SJSA1 (cell line): Measurements from ENCODE around the gene LACRT. TPM values are rescaled to one million over a fixed set of nuclear protein-coding genes. Genes with fewer than 3 reads are reported as not detected.
A peak's percentile ranks its signal among the peaks of the same experiment; 100 is the strongest.

Source experiments
- DNase-seq, 2 experiments: peaks; one replicate each; pipeline ENCODE4 v3.0.0-alpha.2; 2015 to 2020; ENCODE audit warnings: low spot score in 2 of 2, low read depth in 1 of 2
- H3K27ac ChIP-seq: fragments of 250-450 bp; sonication (Bioruptor Pico); 2 replicates; pipeline ENCODE4 v1.5.1; 2020; ENCODE audit warnings: mild to moderate bottlenecking, moderate library complexity
- H3K27me3 ChIP-seq: fragments of 250-450 bp; sonication (Bioruptor Pico); replicated peaks from 2 replicates; pipeline ENCODE4 v1.5.1; 2020; ENCODE audit warnings: mild to moderate bottlenecking, moderate library complexity
- H3K36me3 ChIP-seq: fragments of 250-450 bp; sonication (Bioruptor Pico); 2 replicates; pipeline ENCODE4 v1.5.1; 2020; ENCODE audit warnings: mild to moderate bottlenecking
- H3K4me1 ChIP-seq: fragments of 250-450 bp; sonication (Bioruptor Pico); replicated peaks from 2 replicates; pipeline ENCODE4 v1.6.1; 2021; ENCODE audit warnings: mild to moderate bottlenecking
- H3K4me3 ChIP-seq: fragments of 250-450 bp; sonication (Bioruptor Pico); 2 replicates; pipeline ENCODE4 v1.5.1; 2020; ENCODE audit warnings: mild to moderate bottlenecking
- H3K9me3 ChIP-seq: fragments of 250-450 bp; sonication (Bioruptor Pico); replicated peaks from 2 replicates; pipeline ENCODE4 v1.5.1; 2020; ENCODE audit warnings: mild to moderate bottlenecking
- total RNA-seq: library from RNA; depleted of rRNA; stranded (reverse); fragments of >200 nt; shearing (Covaris generic); gene quantifications from 2 replicates; pipeline ENCODE4 v1.2.3, GENCODE V29; 2014

Gene LACRT
- total RNA-seq, 1 experiment from 2014 or later, result not detected

DNA sequence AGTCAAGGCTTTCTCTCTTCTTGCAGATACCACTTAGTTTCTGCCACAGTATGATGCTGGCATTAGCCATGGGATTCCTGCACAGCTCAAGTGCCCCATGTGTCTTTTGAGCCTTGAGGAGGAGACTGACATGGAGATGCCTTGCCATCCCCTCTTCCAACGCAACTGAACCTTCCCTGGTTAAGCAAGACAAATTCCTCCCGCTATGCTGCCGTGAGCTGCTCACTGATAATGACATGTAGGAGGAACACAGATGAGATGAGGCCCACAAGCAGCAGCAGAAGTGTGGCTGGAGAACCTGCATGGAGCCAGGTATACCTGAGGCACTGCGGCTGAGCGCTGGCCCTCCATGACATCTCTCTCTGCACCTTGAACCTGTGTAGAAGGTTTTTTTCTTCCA is 30.8 kb downstream of the LACRT start:
- no peaks in the 10 kb centered on the region for H3K4me1 ChIP-seq
- no peak overlapping the region for H3K27ac ChIP-seq
- H3K36me3 ChIP-seq, result no peaks in the 10 kb centered on the region
- no peak for DNase-seq
- H3K4me3 ChIP-seq, result no peak overlapping the region
- no peaks in the 10 kb centered on the region; the same call in 1 of the 2 replicates for H3K27me3 ChIP-seq
- no peaks in the 10 kb centered on the region for H3K9me3 ChIP-seq

DNA sequence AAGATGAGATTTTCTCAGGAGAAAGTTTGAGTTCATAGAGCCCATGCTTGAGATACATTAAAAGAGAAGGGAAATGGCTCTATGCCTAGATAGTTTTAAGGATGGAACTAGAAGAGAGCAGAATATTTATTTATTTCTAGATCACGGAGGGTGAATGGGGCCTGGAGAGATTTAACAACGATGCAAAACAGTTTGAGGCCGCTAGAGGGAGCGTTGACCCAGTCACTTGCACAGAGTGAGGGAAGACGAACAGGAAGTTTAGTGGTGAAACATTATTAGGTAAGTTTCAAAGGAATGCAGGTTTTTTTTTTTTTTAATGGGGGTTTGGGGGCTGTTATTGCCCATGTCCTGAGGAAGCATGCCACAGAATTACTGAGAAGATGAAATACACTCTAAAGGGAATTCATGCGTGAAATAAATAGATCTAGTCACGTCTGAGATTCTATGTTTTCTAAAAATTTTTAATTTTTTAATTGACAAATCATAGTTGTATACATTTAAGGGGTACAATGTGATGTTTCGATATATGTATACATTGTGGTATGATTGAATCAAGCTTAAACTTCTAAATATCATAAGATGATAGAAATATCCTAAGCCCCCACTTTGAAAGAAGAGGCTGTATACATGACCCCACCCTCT is 31.4 kb downstream of the LACRT start:
- peak; percentile 40 to 59 for DNase-seq
- H3K27ac ChIP-seq, result no peak overlapping the region

DNA sequence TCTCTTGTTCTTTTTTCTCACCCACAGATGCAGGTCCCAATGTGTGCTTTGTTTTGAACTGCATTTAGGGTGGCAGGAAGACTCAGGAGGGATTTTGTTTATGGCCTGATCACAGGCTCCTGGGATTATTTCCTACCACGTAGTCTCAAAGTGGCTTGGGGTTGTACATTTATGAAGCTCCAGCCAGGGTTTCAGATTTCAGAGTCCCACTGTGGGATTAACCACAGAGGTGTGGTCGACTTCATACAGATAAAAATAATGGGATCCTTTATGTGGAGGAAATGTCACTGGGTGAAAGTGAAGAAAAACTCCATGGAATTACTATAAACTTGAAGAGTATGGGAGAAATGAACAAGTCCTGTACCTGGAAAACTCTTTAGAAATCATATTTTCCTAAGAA is 32.0 kb downstream of the LACRT start:
- H3K36me3 ChIP-seq, result no peaks in the 10 kb centered on the region
- no peaks in the 10 kb centered on the region for H3K9me3 ChIP-seq
- no peaks in the 10 kb centered on the region; the same call in 1 of the 2 replicates for H3K27me3 ChIP-seq
- no peak overlapping the region for H3K27ac ChIP-seq
- DNase-seq, result no peak
- no peak overlapping the region for H3K4me3 ChIP-seq
- no peaks in the 10 kb centered on the region for H3K4me1 ChIP-seq

More for the DNA sequence above, 31.4 kb downstream of the LACRT start:
- Histone ChIP-seq H3K4me1 (no peaks in the 10 kb centered on the region), H3K4me3 (no peak overlapping the region), H3K36me3 (no peaks in the 10 kb centered on the region), H3K27me3 (no peaks in the 10 kb centered on the region; the same call in 1 of the 2 replicates), H3K9me3 (no peaks in the 10 kb centered on the region)

DNA sequence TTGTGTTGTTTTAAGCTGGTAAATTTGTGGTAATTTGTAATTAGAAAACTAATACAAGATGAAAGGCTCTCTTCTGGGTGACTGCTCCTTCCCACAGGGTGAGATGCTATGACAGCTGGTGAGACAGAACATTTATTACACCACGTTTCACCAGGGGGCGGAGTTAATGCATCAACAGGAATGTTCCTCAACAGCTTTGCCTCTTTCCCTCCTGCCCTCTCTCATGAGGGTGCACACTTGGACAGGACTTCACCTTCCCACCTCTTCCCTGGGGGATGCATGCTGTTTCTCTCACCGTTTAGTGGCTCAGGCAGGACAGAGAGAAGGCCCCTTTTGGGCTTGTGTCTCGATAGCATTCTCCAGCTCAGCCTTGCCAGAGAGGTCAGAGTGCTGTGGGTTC is 32.9 kb downstream of the LACRT start:
- no peak overlapping the region for H3K27ac ChIP-seq
- H3K4me3 ChIP-seq, result no peak overlapping the region
- no peaks in the 10 kb centered on the region; the same call in 1 of the 2 replicates for H3K27me3 ChIP-seq
- no peak for DNase-seq
- no peaks in the 10 kb centered on the region for H3K36me3 ChIP-seq
- no peaks in the 10 kb centered on the region for H3K4me1 ChIP-seq
- no peaks in the 10 kb centered on the region for H3K9me3 ChIP-seq

DNA sequence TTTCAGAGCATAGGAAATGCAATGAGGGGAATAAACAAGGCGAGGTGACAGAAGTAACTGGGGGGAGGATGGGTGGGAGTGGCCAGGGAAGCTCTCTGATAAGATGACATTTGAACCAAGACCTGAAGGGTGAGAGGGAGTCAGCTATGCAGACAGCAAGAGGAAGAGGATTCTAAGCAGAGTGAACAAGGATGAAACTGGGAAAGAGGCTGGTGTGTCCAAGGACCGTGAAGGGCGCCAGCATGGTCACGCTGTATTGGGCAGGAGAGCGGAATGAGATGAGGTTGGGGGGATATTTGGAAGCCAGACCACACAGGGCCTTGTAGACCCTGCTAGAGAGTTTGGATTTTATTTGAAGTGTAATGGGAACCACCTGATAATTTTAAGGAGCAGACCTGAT is 35.7 kb downstream of the LACRT start:
- Histone ChIP-seq H3K9me3 (no peaks in the 10 kb centered on the region), H3K4me1 (no peaks in the 10 kb centered on the region), H3K36me3 (no peaks in the 10 kb centered on the region), H3K27me3 (no peaks in the 10 kb centered on the region; the same call in 1 of the 2 replicates), H3K4me3 (no peak overlapping the region), H3K27ac (no peak overlapping the region)
- no peak for DNase-seq

DNA sequence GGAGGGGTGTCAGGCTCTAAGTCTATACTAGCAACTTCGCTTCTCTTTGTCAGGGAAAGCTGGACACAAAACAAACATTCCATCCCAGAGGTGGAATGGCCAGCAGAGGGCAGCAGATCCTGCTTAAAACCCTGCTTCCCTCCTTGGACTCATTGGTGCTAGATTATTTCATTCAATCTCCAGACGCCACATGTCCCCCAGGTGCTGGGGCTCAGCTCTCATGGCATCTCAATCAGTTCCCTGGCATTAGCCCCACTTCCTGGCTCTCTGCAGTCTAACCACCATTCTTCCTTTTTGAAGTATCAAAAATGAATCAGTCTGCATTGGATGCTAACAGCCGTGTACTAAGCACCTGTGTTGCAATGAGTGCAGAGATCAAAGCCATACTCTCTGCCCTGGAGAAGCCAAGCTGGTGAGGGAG is 38.2 kb downstream of the LACRT start:
- DNase-seq, result peak; percentile 35 to 52
- Histone ChIP-seq H3K27ac (no peak overlapping the region), H3K27me3 (peaks cover under 1% of the 10 kb centered on the region), H3K4me3 (no peak overlapping the region), H3K9me3 (no peaks in the 10 kb centered on the region), H3K4me1 (no peaks in the 10 kb centered on the region), H3K36me3 (no peaks in the 10 kb centered on the region)

DNA sequence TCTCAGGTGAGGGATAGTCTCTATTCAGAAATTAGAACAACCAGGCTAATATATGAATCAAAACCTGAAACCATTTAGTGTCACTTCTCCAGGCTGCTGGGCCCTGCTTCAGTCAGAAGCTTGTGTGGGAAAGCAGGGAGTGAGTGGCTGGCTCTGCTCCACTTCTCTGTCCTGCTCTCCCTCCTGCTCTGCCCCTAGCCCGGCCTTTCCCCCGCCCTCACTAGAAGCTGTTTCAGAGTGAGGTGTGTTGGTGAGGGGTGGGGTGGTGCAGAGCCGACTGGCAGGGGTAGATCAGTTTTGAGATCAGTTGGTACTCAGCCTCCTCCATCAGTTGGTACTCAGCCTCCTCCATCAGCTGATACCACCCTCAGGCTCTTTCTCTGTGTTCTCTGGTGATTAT is 39.2 kb downstream of the LACRT start:
- no peak for DNase-seq
- H3K27ac ChIP-seq, result no peak overlapping the region
- no peaks in the 10 kb centered on the region for H3K4me1 ChIP-seq
- peaks cover 11% of the 10 kb centered on the region for H3K27me3 ChIP-seq
- no peak overlapping the region for H3K4me3 ChIP-seq
- H3K9me3 ChIP-seq, result no peaks in the 10 kb centered on the region
- H3K36me3 ChIP-seq, result no peaks in the 10 kb centered on the region

DNA sequence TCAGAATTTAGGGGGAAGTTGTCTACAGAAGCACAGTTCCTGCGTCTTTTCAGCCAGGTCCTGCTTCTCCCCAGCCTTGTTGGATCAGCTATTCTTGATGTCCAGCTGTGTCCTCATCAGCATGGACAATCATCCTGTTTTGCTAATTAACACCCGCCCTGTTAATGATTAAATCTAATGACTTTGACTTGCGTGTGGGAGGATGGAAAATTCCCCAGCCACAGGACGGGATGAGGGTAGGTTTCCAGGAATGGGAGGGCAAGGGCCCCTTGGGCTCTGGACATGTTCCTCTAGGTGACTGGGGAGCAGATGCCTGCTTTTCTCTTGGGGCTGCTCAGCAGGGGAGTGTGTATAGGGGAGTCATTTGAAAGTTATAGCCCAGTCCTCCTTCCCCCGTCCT is 41.0 kb downstream of the LACRT start:
- H3K4me3 ChIP-seq, result no peak overlapping the region
- H3K9me3 ChIP-seq, result no peaks in the 10 kb centered on the region
- no peak for DNase-seq
- no peaks in the 10 kb centered on the region for H3K36me3 ChIP-seq
- H3K4me1 ChIP-seq, result no peaks in the 10 kb centered on the region
- H3K27ac ChIP-seq, result no peak overlapping the region
- peaks cover 23% of the 10 kb centered on the region for H3K27me3 ChIP-seq

DNA sequence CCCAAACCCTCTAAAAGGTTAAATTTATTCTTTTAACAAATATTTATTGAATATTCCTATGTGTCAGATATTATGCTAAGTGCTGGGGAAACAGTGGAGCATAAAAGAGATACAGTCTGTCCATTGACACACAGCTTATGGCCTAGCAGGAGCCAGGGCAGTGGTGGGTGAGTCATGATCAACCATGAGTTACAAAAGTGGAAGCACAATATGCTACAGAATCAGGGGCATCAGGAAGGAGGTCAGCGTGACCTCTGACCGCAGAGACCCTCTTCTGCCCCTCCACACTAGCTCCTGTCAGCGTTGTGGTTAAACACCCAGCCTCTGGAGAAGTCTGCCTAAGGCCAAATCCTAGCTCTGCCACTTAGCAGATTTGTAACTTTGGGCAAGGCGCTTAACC is 41.6 kb downstream of the LACRT start:
- Histone ChIP-seq H3K27me3 (peaks cover 26% of the 10 kb centered on the region), H3K27ac (no peak overlapping the region), H3K4me3 (no peak overlapping the region), H3K4me1 (no peaks in the 10 kb centered on the region), H3K9me3 (no peaks in the 10 kb centered on the region), H3K36me3 (no peaks in the 10 kb centered on the region)
- no peak for DNase-seq

DNA sequence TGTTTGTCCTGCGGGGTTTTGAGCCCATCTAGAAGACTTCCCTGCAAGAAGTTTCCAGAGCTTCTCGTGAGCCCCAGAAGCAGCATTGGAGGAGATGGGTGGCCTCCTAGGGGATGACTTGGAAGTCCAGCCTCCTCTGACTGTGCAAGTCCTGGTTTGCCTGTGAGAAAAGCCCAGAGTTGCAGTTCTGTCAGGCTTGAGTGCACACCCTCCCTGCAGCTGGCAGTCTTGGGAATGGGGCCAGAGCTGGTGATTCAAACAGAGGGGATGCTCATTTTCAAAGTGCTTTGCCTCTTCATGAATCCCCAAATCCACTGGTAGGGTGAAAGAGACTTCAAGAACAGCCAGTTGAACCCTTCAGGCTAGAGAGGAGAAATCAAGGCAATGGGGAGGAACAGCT is 42.4 kb downstream of the LACRT start:
- Histone ChIP-seq H3K4me3 (no peak overlapping the region), H3K27me3 (peaks cover 34% of the 10 kb centered on the region), H3K36me3 (no peaks in the 10 kb centered on the region), H3K9me3 (no peaks in the 10 kb centered on the region), H3K4me1 (no peaks in the 10 kb centered on the region), H3K27ac (no peak overlapping the region)
- DNase-seq, result no peak

DNA sequence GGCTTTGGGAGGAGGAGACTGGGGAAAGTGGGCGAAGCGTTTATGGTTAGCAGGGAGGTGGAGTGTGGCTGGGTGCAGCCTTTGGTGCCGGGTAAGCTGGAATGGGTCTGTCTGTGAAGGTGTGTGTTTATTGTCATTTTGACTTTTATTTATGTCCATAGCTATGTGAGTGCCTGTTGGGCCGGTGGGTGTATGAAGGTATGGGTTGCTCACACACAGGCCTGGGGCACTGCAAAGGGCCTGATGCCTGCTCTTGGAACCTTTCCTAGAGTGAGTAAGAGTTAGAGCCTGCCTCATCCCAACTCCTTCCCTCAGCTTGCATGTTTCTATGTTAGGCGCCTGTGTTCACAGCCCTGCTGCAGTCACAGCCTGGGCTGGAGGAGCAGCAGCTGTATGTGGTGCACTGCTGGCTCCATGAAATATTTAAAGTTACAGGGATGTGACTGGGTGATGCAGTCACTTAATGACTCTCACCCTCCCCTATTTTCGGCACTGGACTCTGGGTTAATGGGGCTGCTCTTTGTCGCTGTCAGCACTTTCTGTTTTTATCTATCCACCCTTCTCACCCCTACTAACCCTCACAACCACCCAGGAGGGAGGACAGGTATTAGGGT is 43.6 kb downstream of the LACRT start:
- no peaks in the 10 kb centered on the region for H3K4me1 ChIP-seq
- peaks cover 41% of the 10 kb centered on the region for H3K27me3 ChIP-seq
- no peaks in the 10 kb centered on the region for H3K36me3 ChIP-seq
- no peak overlapping the region for H3K4me3 ChIP-seq
- no peak for DNase-seq
- no peak overlapping the region for H3K27ac ChIP-seq
- H3K9me3 ChIP-seq, result no peaks in the 10 kb centered on the region

DNA sequence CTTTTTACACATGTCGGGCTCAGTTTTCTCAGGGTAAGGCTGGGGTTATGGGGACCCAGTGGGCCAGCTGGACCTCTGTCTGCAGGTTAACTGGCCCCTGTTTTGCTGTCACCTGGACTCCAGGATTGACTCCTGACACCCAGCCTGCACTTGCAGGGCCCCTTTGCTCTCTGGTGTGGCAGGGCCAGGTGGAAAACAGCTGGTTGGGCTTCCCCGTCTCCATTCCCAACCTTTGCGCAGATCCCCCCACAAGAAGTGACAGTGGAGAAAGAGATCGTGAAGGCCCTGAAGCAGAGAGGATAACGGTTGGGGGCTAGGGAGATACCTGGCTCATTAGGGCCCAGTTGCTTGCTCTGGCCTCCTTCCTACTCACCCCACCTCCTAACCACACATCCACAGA is 44.7 kb downstream of the LACRT start:
- no peaks in the 10 kb centered on the region for H3K4me1 ChIP-seq
- no peak overlapping the region for H3K27ac ChIP-seq
- no peaks in the 10 kb centered on the region for H3K9me3 ChIP-seq
- H3K27me3 ChIP-seq, result peaks cover 41% of the 10 kb centered on the region
- DNase-seq, result no peak
- H3K4me3 ChIP-seq, result no peak overlapping the region
- H3K36me3 ChIP-seq, result no peaks in the 10 kb centered on the region

DNA sequence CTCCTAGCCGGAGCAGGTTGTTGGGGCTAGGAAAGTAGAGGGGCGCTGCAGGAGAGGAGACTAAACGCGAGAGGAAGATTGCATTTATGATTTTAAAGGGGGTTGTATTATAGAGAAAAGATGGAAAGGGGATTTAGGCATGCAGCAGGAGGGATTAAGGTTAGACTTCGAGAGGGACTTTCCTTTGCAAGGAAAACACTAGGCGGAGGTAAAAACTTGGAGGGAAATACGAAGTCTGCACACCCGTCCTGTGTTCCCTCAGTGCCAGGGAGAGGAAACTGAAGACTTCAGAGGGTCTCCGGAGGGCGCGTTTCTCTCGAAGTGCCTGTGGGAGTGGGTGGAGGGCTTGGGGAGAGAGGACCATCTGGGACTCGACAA is 45.8 kb downstream of the LACRT start:
- Histone ChIP-seq H3K27ac (no peak overlapping the region), H3K9me3 (no peaks in the 10 kb centered on the region), H3K27me3 (peaks cover 41% of the 10 kb centered on the region), H3K4me3 (no peak overlapping the region), H3K4me1 (no peaks in the 10 kb centered on the region), H3K36me3 (no peaks in the 10 kb centered on the region)
- no peak for DNase-seq

DNA sequence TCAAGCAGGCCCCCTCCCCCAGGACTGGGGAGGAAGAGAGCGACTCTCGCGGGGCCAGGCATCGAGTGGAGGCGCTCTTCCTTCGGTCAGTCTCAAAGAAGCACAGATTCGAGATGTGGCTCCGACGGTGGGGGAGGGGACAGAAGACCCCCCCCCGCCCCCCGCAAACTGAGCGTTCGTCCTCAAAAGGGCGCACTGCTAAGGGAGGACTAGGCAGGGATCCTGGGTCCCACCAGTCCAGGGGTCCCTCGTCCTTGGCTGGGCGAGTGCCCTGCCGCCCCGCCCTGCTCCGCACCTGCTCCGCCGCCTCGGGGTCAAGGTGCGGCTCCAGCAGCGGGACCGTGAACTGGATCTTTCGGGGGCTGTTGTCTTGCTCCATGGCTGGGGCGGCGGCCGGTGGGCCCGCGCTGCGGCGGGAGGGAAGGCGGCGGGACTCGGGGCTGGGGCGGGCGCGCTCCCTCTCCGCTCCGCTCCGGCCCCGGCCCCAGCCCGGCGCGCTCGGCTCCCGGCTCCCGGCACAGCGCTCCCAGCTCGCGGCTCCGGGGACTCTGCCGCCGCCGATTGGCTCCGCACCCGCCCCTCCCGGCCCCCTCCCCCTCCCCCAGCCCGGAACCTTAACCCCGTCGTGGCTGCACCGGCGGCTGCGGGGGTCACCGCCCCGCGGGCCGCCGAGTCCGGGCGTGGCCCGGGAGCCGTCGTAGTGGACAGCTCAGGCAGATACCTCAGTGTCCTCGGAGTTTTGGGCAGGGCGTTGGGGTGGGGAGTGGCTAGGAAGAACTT is 46.4 kb downstream of the LACRT start, which contains the start of gene PPP1R1A:
Gene PPP1R1A, minus strand, starts transcription at position 550 of the 780 bp plus-strand sequence. Its CDS starts 171 bp downstream, at position 379.
- no peak within 1 kb of the TSS for H3K4me3 ChIP-seq
- no peak for DNase-seq
- H3K4me1 ChIP-seq, result no peaks in the 10 kb centered on the region
- H3K9me3 ChIP-seq, result no peaks in the 10 kb centered on the region
- no peaks in the 10 kb centered on the region for H3K36me3 ChIP-seq
- peaks cover 41% of the 10 kb centered on the region for H3K27me3 ChIP-seq
- no peak within 1 kb of the TSS for H3K27ac ChIP-seq
